ENCODE results near the gene FAM174C.

The FAM174C gene

GRCh38 chr19:1285737-1286360 is 10.5 kb downstream of the FAM174C start, which contains the start of gene EFNA2:
EFNA2 (plus strand) TSS chr19:1285873; CDS start chr19:1286169, 296 bp downstream.
- H3K9ac ChIP-seq (ENCODE audit: low read length in 5 of 5), result no peak within 1 kb of the TSS

DNA sequence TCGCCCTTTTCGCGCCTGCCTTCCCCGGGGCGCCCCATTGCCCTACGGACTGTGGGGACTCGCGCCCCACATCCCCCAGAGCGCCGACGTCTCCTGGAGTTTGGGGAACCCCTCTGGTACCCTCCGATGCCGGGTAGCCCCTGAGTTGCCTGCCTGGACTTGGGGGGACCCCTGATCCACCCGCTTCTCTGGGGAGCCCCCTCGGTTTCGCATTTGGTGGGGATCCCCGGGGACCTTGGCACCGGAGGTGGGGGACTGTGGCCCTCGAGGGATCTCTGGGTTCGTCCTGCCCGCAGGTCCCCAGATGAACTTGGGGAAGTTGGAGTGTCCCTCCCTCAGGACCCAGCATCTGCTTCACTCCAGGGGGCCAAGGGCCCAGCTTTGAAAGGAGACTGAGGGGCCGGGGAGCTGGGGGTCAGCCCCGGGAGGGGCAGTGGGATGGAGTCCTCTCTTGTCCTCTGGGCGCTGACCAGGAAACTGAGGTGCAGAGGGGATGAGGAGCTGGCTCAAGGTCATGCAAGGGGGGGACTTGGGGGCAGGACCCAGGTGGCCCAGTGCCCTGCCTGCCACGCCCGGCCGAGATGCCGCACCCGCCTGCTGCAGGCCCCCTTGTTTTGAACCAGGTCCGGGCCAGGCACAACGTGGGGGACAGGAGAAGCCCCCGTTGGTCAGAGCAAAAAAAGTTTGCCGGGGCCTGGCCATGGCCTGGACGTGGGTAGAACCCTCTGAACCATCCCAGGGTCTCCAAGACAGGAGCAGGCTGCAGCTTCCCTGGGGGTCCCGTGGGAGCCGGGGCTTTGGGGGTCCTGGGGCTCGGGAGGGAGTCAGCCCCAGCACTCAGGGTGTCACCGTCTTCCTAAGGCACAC is 11.4 kb downstream of the FAM174C start:
- Histone ChIP-seq H3K36me3 (ENCODE audit: control insufficient read depth in 5 of 5, insufficient read depth in 5 of 5, low read length in 5 of 5) (no peaks in the 10 kb centered on the region), H3K9me3 (ENCODE audit: control insufficient read depth in 5 of 5, low read length in 5 of 5) (no peaks in the 10 kb centered on the region), H3K9ac (ENCODE audit: low read length in 5 of 5) (no peak overlapping the region), H3K27me3 (ENCODE audit: control insufficient read depth in 5 of 5, insufficient read depth in 4 of 5, low read length in 5 of 5) (peaks cover 54 to 83% (median 76%) of the 10 kb centered on the region in 5 donors), H3K27ac (ENCODE audit: low read depth, low read length) (no peak overlapping the region), H3K4me1 (ENCODE audit: control insufficient read depth in 5 of 5, insufficient read depth in 5 of 5, low read length in 5 of 5) (peaks cover 0 to 14% (median 8%) of the 10 kb centered on the region in 5 donors), H3K4me3 (ENCODE audit: low read depth in 1 of 5, low read length in 5 of 5) (no peak overlapping the region)

More at GRCh38 chr19:1285737-1286360, 10.5 kb downstream of the FAM174C start, which contains the start of gene EFNA2:
- Histone ChIP-seq H3K27me3 (ENCODE audit: control insufficient read depth in 5 of 5, insufficient read depth in 4 of 5, low read length in 5 of 5) (peaks cover 52 to 74% (median 70%) of the 10 kb centered on the region in 5 donors), H3K36me3 (ENCODE audit: control insufficient read depth in 5 of 5, insufficient read depth in 5 of 5, low read length in 5 of 5) (no peaks in the 10 kb centered on the region), H3K9me3 (ENCODE audit: control insufficient read depth in 5 of 5, low read length in 5 of 5) (no peaks in the 10 kb centered on the region), H3K27ac (ENCODE audit: low read depth, low read length) (no peak within 1 kb of the TSS), H3K4me1 (ENCODE audit: control insufficient read depth in 5 of 5, insufficient read depth in 5 of 5, low read length in 5 of 5) (peaks cover 0 to 14% (median 8%) of the 10 kb centered on the region in 5 donors), H3K4me3 (ENCODE audit: low read depth in 1 of 5, low read length in 5 of 5) (no peak within 1 kb of the TSS)

DNA sequence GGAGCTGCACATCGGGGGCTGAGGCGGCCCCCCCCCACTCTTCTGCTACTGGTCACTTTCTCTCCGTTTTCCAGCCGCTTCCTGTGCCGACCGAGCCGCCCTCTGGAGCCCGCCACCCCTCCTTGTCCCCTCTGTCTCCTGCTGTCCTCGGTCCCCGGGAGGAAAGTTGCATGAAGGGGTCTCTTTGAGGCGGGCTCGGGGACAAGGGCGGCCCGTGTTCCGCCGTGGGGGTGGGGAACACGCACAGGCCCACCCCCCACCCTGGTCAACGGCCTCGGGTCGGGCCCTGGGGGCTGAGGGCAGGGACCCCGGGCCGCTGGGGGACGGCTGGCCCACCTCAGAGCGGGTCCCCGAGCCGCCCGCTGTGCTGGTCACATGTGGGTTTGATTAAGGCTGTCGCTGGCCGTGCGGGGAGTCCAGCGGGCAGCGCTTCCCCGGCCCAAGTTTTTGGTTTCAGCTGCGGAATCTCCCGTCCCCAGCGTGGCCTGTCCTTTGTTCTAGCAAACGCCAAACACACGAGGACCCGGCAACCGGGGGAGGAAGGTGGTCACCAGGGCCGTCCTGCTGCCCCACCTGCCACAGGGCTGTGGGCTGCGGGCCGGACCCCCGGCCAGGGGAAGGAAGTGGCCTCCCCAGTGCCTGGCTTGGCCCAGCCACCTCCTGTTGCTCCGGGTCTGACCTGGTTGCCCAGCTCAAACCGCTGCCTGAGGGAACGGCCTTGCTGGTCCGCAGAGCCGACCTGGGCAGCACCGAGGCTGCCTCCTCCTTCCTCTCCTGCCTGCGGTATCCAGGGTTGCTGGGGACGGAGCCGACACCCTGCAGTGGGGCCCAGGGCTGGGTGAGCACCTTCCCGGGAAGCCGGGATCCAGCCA is 12.3 kb downstream of the FAM174C start:
- Histone ChIP-seq H3K27me3 (ENCODE audit: control insufficient read depth in 5 of 5, insufficient read depth in 4 of 5, low read length in 5 of 5) (peaks cover 63 to 91% (median 83%) of the 10 kb centered on the region in 5 donors), H3K4me1 (ENCODE audit: control insufficient read depth in 5 of 5, insufficient read depth in 5 of 5, low read length in 5 of 5) (peaks cover 0 to 14% (median 8%) of the 10 kb centered on the region in 5 donors), H3K36me3 (ENCODE audit: control insufficient read depth in 5 of 5, insufficient read depth in 5 of 5, low read length in 5 of 5) (no peaks in the 10 kb centered on the region), H3K9me3 (ENCODE audit: control insufficient read depth in 5 of 5, low read length in 5 of 5) (no peaks in the 10 kb centered on the region), H3K27ac (ENCODE audit: low read depth, low read length) (no peak overlapping the region), H3K9ac (ENCODE audit: low read length in 5 of 5) (no peak overlapping the region), H3K4me3 (ENCODE audit: low read depth in 1 of 5, low read length in 5 of 5) (no peak overlapping the region)

DNA sequence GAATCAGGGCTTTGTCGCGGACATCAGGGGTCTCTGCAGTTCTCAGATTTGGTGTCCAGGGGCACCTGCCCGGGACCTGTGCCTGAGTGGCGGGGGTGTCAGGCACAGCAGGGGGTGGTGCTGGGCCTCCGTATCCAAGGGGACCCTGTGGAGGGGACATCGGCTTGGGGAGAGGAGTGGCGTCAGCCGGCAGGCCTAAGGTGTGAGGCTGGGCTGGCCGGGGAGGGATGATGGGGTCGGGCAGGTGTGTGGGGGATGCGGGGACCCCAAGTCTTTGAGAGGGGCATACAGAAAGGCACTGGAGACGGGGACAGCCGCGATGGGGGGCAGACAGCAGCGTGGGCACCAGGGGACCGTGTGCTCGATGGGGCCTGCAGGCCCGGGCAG is 12.9 kb downstream of the FAM174C start:
- H3K4me1 ChIP-seq (ENCODE audit: control insufficient read depth in 5 of 5, insufficient read depth in 5 of 5, low read length in 5 of 5), result peaks cover 0 to 14% (median 8%) of the 10 kb centered on the region in 5 donors
- H3K27me3 ChIP-seq (ENCODE audit: control insufficient read depth in 5 of 5, insufficient read depth in 4 of 5, low read length in 5 of 5), result peaks cover 64 to 91% (median 83%) of the 10 kb centered on the region in 5 donors
- no peaks in the 10 kb centered on the region for H3K36me3 ChIP-seq (ENCODE audit: control insufficient read depth in 5 of 5, insufficient read depth in 5 of 5, low read length in 5 of 5)
- H3K9ac ChIP-seq (ENCODE audit: low read length in 5 of 5), result no peak overlapping the region
- no peak overlapping the region for H3K27ac ChIP-seq (ENCODE audit: low read depth, low read length)
- H3K9me3 ChIP-seq (ENCODE audit: control insufficient read depth in 5 of 5, low read length in 5 of 5), result no peaks in the 10 kb centered on the region
- H3K4me3 ChIP-seq (ENCODE audit: low read depth in 1 of 5, low read length in 5 of 5), result no peak overlapping the region

DNA sequence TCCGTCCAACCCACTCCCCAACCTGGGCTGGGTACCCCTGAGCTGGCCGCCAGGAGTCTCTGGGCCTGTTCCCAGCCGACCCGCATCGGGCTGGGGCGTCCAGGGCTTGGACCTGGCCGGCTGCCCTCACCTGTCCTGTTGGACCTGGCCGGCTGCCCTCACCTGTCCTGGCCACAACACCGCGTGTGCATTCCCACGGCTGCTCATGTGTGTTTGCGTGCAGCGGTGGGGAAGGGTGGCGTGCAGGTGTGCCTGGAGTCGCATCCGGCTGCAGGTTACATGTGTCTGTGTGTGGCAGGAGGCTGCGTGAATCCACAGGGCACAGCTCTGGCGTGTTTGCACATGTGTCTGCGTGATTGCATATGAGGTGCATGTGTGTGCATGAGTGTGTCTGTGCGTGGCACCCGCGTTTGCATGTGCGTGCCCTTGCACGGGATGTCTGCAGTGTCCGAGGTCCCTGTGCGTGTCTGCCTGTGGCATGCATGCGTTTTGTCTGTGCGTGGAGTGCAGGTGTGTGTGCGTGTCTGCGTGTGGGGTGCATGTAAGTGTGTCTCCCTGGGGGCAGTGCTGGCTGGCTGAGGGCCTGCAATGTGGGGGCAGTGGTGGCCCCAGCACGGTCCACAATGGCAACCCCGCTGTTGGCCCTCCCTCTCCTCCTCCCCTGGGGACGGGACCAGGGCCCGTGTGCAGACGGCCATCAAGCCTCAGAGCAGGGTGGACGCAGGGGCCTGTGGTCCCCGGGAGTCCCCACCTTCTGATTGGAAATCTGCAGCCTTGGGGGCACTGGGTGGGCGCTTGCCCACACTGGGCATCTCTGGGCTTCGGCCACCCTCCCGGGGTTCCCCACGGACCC is 13.7 kb downstream of the FAM174C start:
- no peaks in the 10 kb centered on the region for H3K36me3 ChIP-seq (ENCODE audit: control insufficient read depth in 5 of 5, insufficient read depth in 5 of 5, low read length in 5 of 5)
- no peak overlapping the region for H3K4me3 ChIP-seq (ENCODE audit: low read depth in 1 of 5, low read length in 5 of 5)
- H3K9me3 ChIP-seq (ENCODE audit: control insufficient read depth in 5 of 5, low read length in 5 of 5), result no peaks in the 10 kb centered on the region
- H3K27ac ChIP-seq (ENCODE audit: low read depth, low read length), result no peak overlapping the region
- peaks cover 0 to 14% (median 8%) of the 10 kb centered on the region in 5 donors for H3K4me1 ChIP-seq (ENCODE audit: control insufficient read depth in 5 of 5, insufficient read depth in 5 of 5, low read length in 5 of 5)
- peaks cover 62 to 91% (median 82%) of the 10 kb centered on the region in 5 donors for H3K27me3 ChIP-seq (ENCODE audit: control insufficient read depth in 5 of 5, insufficient read depth in 4 of 5, low read length in 5 of 5)
- H3K9ac ChIP-seq (ENCODE audit: low read length in 5 of 5), result no peak overlapping the region

- Histone ChIP-seq H3K27me3 (ENCODE audit: control insufficient read depth in 5 of 5, insufficient read depth in 4 of 5, low read length in 5 of 5) (peaks cover 59 to 91% (median 82%) of the 10 kb centered on the region in 5 donors), H3K9me3 (ENCODE audit: control insufficient read depth in 5 of 5, low read length in 5 of 5) (no peaks in the 10 kb centered on the region), H3K4me1 (ENCODE audit: control insufficient read depth in 5 of 5, insufficient read depth in 5 of 5, low read length in 5 of 5) (peaks cover 0 to 14% (median 8%) of the 10 kb centered on the region in 5 donors), H3K27ac (ENCODE audit: low read depth, low read length) (no peak overlapping the region), H3K9ac (ENCODE audit: low read length in 5 of 5) (no peak overlapping the region), H3K4me3 (ENCODE audit: low read depth in 1 of 5, low read length in 5 of 5) (no peak overlapping the region), H3K36me3 (ENCODE audit: control insufficient read depth in 5 of 5, insufficient read depth in 5 of 5, low read length in 5 of 5) (no peaks in the 10 kb centered on the region)
Observed at GRCh38 chr19:1289686-1290025, 14.3 kb downstream of the FAM174C start.

DNA sequence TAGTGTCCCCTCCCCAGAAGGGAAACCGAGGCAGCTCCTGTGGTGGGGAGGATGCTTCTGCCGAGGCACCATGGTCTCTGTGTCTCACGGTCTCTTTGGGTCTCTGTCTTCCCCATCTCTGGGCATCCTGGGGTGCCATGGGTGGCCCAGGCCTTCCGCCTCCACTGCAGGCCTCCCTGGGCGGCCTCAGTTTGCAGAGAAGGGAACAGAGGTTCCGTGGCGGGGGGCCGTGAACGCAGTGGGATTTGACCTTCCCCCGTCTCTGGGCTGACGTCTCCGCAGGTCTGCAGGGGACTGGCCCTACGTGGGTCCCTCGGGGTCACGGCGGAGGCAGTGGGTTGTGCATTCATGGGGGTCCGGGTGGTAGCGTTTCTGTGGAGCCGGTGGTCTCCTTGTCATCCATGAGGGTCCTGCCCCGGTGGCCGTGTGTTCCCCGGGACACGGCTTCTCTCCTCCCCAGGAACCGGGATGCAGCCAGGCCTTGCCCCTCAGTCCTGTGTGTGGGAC is 14.9 kb downstream of the FAM174C start:
- H3K36me3 ChIP-seq (ENCODE audit: control insufficient read depth in 5 of 5, insufficient read depth in 5 of 5, low read length in 5 of 5), result no peaks in the 10 kb centered on the region
- no peaks in the 10 kb centered on the region for H3K9me3 ChIP-seq (ENCODE audit: control insufficient read depth in 5 of 5, low read length in 5 of 5)
- H3K9ac ChIP-seq (ENCODE audit: low read length in 5 of 5), result no peak overlapping the region
- no peak overlapping the region for H3K4me3 ChIP-seq (ENCODE audit: low read depth in 1 of 5, low read length in 5 of 5)
- H3K27ac ChIP-seq (ENCODE audit: low read depth, low read length), result no peak overlapping the region
- peaks cover 55 to 91% (median 82%) of the 10 kb centered on the region in 5 donors for H3K27me3 ChIP-seq (ENCODE audit: control insufficient read depth in 5 of 5, insufficient read depth in 4 of 5, low read length in 5 of 5)
- H3K4me1 ChIP-seq (ENCODE audit: control insufficient read depth in 5 of 5, insufficient read depth in 5 of 5, low read length in 5 of 5), result peaks cover 0 to 14% (median 9%) of the 10 kb centered on the region in 5 donors

DNA sequence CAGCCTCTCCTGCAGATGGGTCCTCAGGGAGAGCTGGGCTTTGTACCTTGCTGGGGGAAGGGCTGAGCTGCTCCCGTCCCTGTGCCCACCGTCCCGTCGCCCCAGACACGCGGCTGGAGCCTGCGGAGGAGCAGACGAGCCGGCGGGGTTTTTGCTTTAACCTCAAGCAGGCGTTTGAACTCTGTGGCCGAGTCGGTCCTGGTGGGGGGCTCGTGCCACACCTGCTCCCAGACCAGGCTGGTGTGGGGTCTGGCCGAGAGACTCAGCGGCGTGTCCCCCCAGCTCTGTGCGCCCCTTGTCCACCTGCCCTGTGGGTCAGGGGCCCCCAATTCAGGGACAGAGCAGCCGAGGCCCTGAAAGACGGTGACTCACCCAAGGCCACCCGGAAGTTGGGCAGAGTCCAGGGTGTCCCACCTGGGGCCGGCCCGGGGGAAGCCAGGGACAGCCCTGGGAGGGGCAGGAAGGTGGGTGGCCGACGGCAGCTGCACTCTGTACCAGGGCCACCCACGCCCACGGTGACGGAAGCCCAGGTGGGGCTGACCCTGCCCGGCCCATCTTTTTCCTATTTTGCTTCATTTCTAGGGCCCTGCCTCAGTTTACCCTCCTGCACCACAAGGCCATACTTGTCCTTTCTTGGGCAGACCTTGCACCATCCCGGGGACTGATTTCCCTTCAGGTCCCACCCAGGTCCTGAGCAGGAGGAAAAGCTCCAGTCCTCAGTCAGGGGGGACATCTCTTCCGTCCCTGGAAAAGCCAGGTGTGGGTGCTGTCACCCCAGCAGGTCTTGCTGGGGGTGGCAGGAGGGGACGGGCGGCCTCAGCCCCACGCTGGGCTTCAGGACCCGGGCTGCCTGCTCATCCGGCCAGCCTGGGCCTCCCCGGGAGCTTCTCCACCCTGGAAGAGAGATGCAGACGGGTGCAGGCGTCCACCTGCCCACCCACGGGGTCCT is 15.6 kb downstream of the FAM174C start:
- Histone ChIP-seq H3K27me3 (ENCODE audit: control insufficient read depth in 5 of 5, insufficient read depth in 4 of 5, low read length in 5 of 5) (peaks cover 54 to 93% (median 83%) of the 10 kb centered on the region in 5 donors), H3K9ac (ENCODE audit: low read length in 5 of 5) (no peak overlapping the region)

More for the DNA sequence above, 15.6 kb downstream of the FAM174C start:
- Histone ChIP-seq H3K9me3 (ENCODE audit: control insufficient read depth in 5 of 5, low read length in 5 of 5) (no peaks in the 10 kb centered on the region), H3K27ac (ENCODE audit: low read depth, low read length) (no peak overlapping the region), H3K4me3 (ENCODE audit: low read depth in 1 of 5, low read length in 5 of 5) (no peak overlapping the region), H3K36me3 (ENCODE audit: control insufficient read depth in 5 of 5, insufficient read depth in 5 of 5, low read length in 5 of 5) (no peaks in the 10 kb centered on the region), H3K4me1 (ENCODE audit: control insufficient read depth in 5 of 5, insufficient read depth in 5 of 5, low read length in 5 of 5) (peaks cover 0 to 17% (median 13%) of the 10 kb centered on the region in 5 donors)
